Lower lobe of right lung (tissue), 2 donors: ENCODE measurements around the gene PRKCQ. TPM values are rescaled to one million over a fixed set of nuclear protein-coding genes. Genes with fewer than 3 reads are reported as not detected.

Experiments used
- ATAC-seq, 2 donors: fragments of 200-7000 bp; cut with Tn5 transposase; one replicate each; pipeline ENCODE4 v1.9.1; 2020 to 2022; ENCODE audit warnings: mild to moderate bottlenecking in 2 of 2, moderate library complexity in 2 of 2
- DNase-seq: peaks from one replicate; pipeline ENCODE4 v3.0.0-alpha.2; 2020
- H3K27ac ChIP-seq: fragments of 200-600 bp; one replicate; pipeline ENCODE4 v1.8.0; 2022
- H3K27me3 ChIP-seq: fragments of 200-600 bp; one replicate; pipeline ENCODE4 v1.8.0; 2022; ENCODE audit warnings: low read depth
- H3K36me3 ChIP-seq: fragments of 200-600 bp; one replicate; pipeline ENCODE4 v1.8.0; 2022; ENCODE audit warnings: mild to moderate bottlenecking
- H3K4me1 ChIP-seq: fragments of 200-600 bp; one replicate; pipeline ENCODE4 v1.8.0; 2022
- H3K4me3 ChIP-seq: fragments of 200-600 bp; one replicate; pipeline ENCODE4 v1.8.0; 2022; ENCODE audit warnings: mild to moderate bottlenecking
- H3K9me3 ChIP-seq: fragments of 200-600 bp; one replicate; pipeline ENCODE4 v1.8.0; 2022
- CTCF ChIP-seq: fragments of 200-600 bp; IDR thresholded peaks from one replicate; pipeline ENCODE4 v1.8.0; 2022; ENCODE audit warnings: antibody characterized with exemption, mild to moderate bottlenecking
- intact Hi-C: fragments of 100-400 bp; cut with DNase I; formaldehyde crosslinking; loops from one replicate; pipeline ENCODE4 v1.11.0; 2022
- total RNA-seq: library from RNA; stranded (reverse); fragmentation: NEBNext Ultra II Directional; extraction: Animal tissue kit (Norgen Biotek cat#: 25700); gene quantifications from one replicate; pipeline ENCODE4 v1.2.1, GENCODE V29; 2021
- donor health status: DM: no; HTN: yes; CAD: no; lungs with severe emphysema.

PRKCQ gene
- total RNA-seq, 1 donor from 2014 or later = 8.1 TPM

GRCh38 chr10:6493521-6494441, 86.3 kb downstream of the PRKCQ start:
- Histone ChIP-seq H3K27ac (no peak overlapping the region), H3K4me3 (no peak overlapping the region), H3K9me3 (no peaks in the 10 kb centered on the region), H3K36me3 (peaks cover 20% of the 10 kb centered on the region), H3K4me1 (no peaks in the 10 kb centered on the region), H3K27me3 (no peaks in the 10 kb centered on the region)
- TF ChIP-seq CTCF = no peak
- no peak for DNase-seq
- no peak for ATAC-seq
- intact Hi-C loops = no loop called here

- Histone ChIP-seq H3K36me3 (peaks cover 20% of the 10 kb centered on the region), H3K4me1 (no peaks in the 10 kb centered on the region), H3K27me3 (no peaks in the 10 kb centered on the region), H3K27ac (no peak overlapping the region), H3K9me3 (no peaks in the 10 kb centered on the region), H3K4me3 (no peak overlapping the region)
- ATAC-seq = no peak
- intact Hi-C loops = no loop called here
- TF ChIP-seq CTCF = no peak
- DNase-seq = no peak
These were observed 87.2 kb downstream of the PRKCQ start for GRCh38 chr10:6492896-6493295.

- Histone ChIP-seq H3K27me3 (no peaks in the 10 kb centered on the region), H3K9me3 (no peaks in the 10 kb centered on the region), H3K36me3 (peaks cover 20% of the 10 kb centered on the region), H3K4me1 (no peaks in the 10 kb centered on the region), H3K27ac (no peak overlapping the region), H3K4me3 (no peak overlapping the region)
- intact Hi-C loops = no loop called here
- ATAC-seq = peak; percentile 45 to 59
- DNase-seq = no peak
- no peak for TF ChIP-seq CTCF
These were observed 88.1 kb downstream of the PRKCQ start for GRCh38 chr10:6491841-6492609.

GRCh38 chr10:6490614-6491013, 89.5 kb downstream of the PRKCQ start:
- no peaks in the 10 kb centered on the region for H3K9me3 ChIP-seq
- peaks cover 28% of the 10 kb centered on the region for H3K36me3 ChIP-seq
- ATAC-seq = no peak
- H3K4me1 ChIP-seq = no peaks in the 10 kb centered on the region
- intact Hi-C loops = no loop called here
- no peak for DNase-seq
- no peak for TF ChIP-seq CTCF
- no peak overlapping the region for H3K27ac ChIP-seq
- no peaks in the 10 kb centered on the region for H3K27me3 ChIP-seq
- H3K4me3 ChIP-seq = no peak overlapping the region

- H3K27me3 ChIP-seq = no peaks in the 10 kb centered on the region
- no peak for ATAC-seq
- no peaks in the 10 kb centered on the region for H3K4me1 ChIP-seq
- no peak for TF ChIP-seq CTCF
- H3K36me3 ChIP-seq = peaks cover 38% of the 10 kb centered on the region
- H3K9me3 ChIP-seq = no peaks in the 10 kb centered on the region
- no peak overlapping the region for H3K27ac ChIP-seq
- intact Hi-C loops = no loop called here
- no peak for DNase-seq
- H3K4me3 ChIP-seq = no peak overlapping the region
These were observed 92.2 kb downstream of the PRKCQ start for GRCh38 chr10:6487920-6488319.
